GM18526 (cell line): Measurements from ENCODE around the gene TRAF3.
A peak's percentile ranks its signal among the peaks of the same experiment; 100 is the strongest.

Source experiments
- POLR2A ChIP-seq: IDR thresholded peaks from 3 replicates; pipeline ENCODE4 v1.6.1; 2011; ENCODE audit not compliant: insufficient read length; ENCODE audit errors: extremely low read depth

The TRAF3 gene

GRCh38 chr14:102907303-102907844 is 130.1 kb downstream of the TRAF3 start:
- TF ChIP-seq POLR2A, result no peak

GRCh38 chr14:102907980-102908730 is 130.9 kb downstream of the TRAF3 start:
- TF ChIP-seq POLR2A, result no peak

- no peak for TF ChIP-seq POLR2A
Observed at GRCh38 chr14:102908766-102909455, 131.7 kb downstream of the TRAF3 start.

- no peak for TF ChIP-seq POLR2A
Observed at GRCh38 chr14:102909462-102909861, 132.2 kb downstream of the TRAF3 start.

GRCh38 chr14:102909911-102910310 is 132.7 kb downstream of the TRAF3 start:
- TF ChIP-seq POLR2A, result no peak

GRCh38 chr14:102910442-102910841 is 133.2 kb downstream of the TRAF3 start:
- TF ChIP-seq POLR2A, result no peak

- no peak for TF ChIP-seq POLR2A
Observed at GRCh38 chr14:102911541-102911951, 134.3 kb downstream of the TRAF3 start.

GRCh38 chr14:102911991-102912761 is 134.9 kb downstream of the TRAF3 start:
- no peak for TF ChIP-seq POLR2A

- TF ChIP-seq POLR2A, result peak; percentile 2
Observed at GRCh38 chr14:102913341-102914211, 136.3 kb downstream of the TRAF3 start.

- TF ChIP-seq POLR2A, result no peak
Observed at GRCh38 chr14:102914474-102915291, 137.4 kb downstream of the TRAF3 start.

GRCh38 chr14:102915292-102916110 is 138.3 kb downstream of the TRAF3 start:
- no peak for TF ChIP-seq POLR2A

- no peak for TF ChIP-seq POLR2A
Observed at GRCh38 chr14:102916347-102917055, 139.3 kb downstream of the TRAF3 start.
